Skeletal muscle satellite cell (primary cell): ENCODE measurements around the gene KCNK13. TPM values are rescaled to one million over a fixed set of nuclear protein-coding genes. Genes with fewer than 3 reads are reported as not detected.
A peak's percentile ranks its signal among the peaks of the same experiment; 100 is the strongest.
"Not testable (repeated sequence)": the region's sequence is repeated elsewhere in the genome, so short reads cannot be mapped to it uniquely, and the experiment has no call there.

Experiments
- H3K27me3 ChIP-seq: 2 replicates; pipeline ENCODE4 v1.7.0; 2013; ENCODE audit warnings: low read length; ENCODE audit not compliant: control insufficient read depth, insufficient read depth
- H3K36me3 ChIP-seq: 2 replicates; pipeline ENCODE4 v1.7.0; 2013; ENCODE audit warnings: mild to moderate bottlenecking, control low read depth, low read length; ENCODE audit not compliant: insufficient read depth
- H3K4me1 ChIP-seq: 2 replicates; pipeline ENCODE4 v1.7.0; 2013; ENCODE audit warnings: low read length; ENCODE audit not compliant: control insufficient read depth, insufficient read depth
- H3K4me2 ChIP-seq: 2 replicates; pipeline ENCODE4 v1.7.0; 2013; ENCODE audit warnings: mild to moderate bottlenecking, low read length
- H3K4me3 ChIP-seq: 2 replicates; pipeline ENCODE4 v1.7.0; 2013; ENCODE audit warnings: low read length
- H3K9ac ChIP-seq: 2 replicates; pipeline ENCODE4 v1.7.0; 2013; ENCODE audit warnings: mild to moderate bottlenecking, low read depth, low read length, moderate library complexity
- H3K9me3 ChIP-seq: replicated peaks from 2 replicates; pipeline ENCODE4 v1.7.0; 2013; ENCODE audit warnings: mild to moderate bottlenecking, control low read depth, low read length
- total RNA-seq: library from RNA; depleted of rRNA; stranded (reverse); fragments of >200 nt; gene quantifications from 2 replicates; pipeline ENCODE4 v1.2.3, GENCODE V29; 2012; rRNA removed

KCNK13 gene
- not detected in 2 replicates for total RNA-seq

DNA sequence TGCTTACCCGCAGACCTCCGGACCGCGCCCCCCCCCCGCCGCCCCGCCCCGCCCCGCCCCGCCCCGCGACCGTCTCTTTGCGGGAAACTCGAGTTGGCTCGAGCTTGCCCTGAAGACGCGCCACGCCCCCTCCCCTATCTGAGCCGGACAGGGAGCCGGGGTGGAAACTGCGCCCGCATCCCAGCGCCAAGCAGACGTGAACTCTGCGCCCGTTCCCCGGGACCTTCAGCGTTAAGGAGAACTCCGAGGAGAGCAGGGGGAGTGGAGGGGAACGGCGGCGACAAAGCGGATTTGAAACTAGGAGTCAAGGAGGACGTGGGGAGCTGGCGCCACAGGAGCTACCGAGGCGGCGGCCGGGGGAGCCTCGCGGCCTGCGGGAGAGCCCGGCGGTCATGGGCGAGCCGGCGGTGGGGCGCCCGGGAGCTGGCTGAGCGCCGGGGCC is at the start of gene KCNK13:
Gene KCNK13, plus strand, starts transcription at position 310 of the 442 bp plus-strand sequence. CDS start 212 bp downstream, outside the sequence.
- H3K4me1 ChIP-seq: peaks cover 21% of the 10 kb centered on the region
- peak within 1 kb of the TSS; percentile 68 for H3K4me3 ChIP-seq
- H3K27me3 ChIP-seq: peaks cover 88% of the 10 kb centered on the region
- H3K36me3 ChIP-seq: no peaks in the 10 kb centered on the region
- no peaks in the 10 kb centered on the region for H3K9me3 ChIP-seq
- H3K9ac ChIP-seq: no peak within 1 kb of the TSS
- H3K4me2 ChIP-seq: peak within 1 kb of the TSS; percentile 90

GRCh38 chr14:90017371-90017770 is 44.4 kb upstream of the KCNK13 start:
- peaks cover 38% of the 10 kb centered on the region for H3K36me3 ChIP-seq

DNA sequence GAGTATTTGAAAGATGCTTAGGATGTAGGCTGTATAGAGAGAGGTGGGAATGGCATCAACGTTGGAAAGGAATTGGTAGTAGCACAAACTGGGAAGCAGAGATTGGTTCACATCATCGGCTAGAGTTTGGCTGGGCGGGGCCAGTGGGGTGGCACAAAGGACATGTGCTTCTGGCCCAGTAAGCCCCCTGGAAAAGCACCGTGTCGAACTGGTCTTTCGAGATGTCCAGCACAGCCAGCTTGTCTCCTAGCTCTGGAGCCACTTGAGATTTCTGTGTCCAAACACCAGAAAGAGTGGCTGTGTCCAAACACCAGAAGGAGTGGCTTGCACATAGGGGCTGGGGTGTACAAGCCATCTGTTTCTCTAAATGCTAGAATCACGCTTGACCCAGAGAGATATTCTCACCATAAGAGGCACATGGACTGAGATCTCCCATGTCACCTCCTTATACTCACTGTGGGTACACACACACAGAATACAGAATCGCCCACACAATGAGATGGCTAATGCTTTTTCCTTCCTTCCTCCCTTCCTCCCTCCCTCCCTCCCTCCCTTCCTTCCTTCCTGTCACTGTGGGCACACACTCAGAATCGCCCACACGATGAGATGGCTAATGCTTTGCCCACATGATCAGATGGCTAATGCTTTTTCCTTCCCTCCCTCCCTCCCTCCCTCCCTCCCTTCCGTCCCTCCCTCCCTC is 41.8 kb upstream of the KCNK13 start:
- Histone ChIP-seq H3K4me3 (no peak overlapping the region), H3K4me1 (no peaks in the 10 kb centered on the region), H3K9ac (no peak overlapping the region), H3K36me3 (peaks cover 48% of the 10 kb centered on the region), H3K4me2 (no peak overlapping the region), H3K9me3 (no peaks in the 10 kb centered on the region), H3K27me3 (no peaks in the 10 kb centered on the region)

More at GRCh38 chr14:90017371-90017770, 44.4 kb upstream of the KCNK13 start:
- no peaks in the 10 kb centered on the region for H3K9me3 ChIP-seq
- H3K4me3 ChIP-seq: no peak overlapping the region
- no peaks in the 10 kb centered on the region for H3K27me3 ChIP-seq
- no peak overlapping the region for H3K4me2 ChIP-seq
- H3K9ac ChIP-seq: no peak overlapping the region
- no peaks in the 10 kb centered on the region for H3K4me1 ChIP-seq

GRCh38 chr14:90023176-90023896 is 38.5 kb upstream of the KCNK13 start:
- Histone ChIP-seq H3K9ac (no peak overlapping the region), H3K9me3 (no peaks in the 10 kb centered on the region), H3K4me3 (no peak overlapping the region), H3K36me3 (peaks cover 44% of the 10 kb centered on the region), H3K4me1 (no peaks in the 10 kb centered on the region), H3K4me2 (no peak overlapping the region), H3K27me3 (no peaks in the 10 kb centered on the region)

DNA sequence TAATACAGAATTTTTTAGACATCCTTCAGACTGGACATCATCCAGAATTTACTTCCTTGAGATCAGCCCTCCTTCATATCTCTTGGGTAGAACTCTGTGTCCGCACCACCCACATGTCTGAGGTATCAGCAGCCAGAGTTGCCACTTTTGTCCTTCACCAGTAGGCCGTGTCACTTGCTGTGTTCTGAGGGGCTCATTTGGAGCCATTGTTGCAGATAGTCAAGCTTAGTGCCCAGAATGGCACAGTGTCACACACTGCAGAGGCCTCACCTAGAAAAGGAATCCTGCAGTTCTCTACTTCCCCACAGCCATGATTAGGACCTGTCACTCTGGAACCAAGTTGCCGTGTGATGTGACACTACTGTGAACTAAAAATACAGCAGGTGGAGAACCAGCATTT is 36.9 kb upstream of the KCNK13 start:
- no peaks in the 10 kb centered on the region for H3K9me3 ChIP-seq
- H3K4me2 ChIP-seq: no peak overlapping the region
- peaks cover 36% of the 10 kb centered on the region for H3K36me3 ChIP-seq
- H3K27me3 ChIP-seq: no peaks in the 10 kb centered on the region
- no peaks in the 10 kb centered on the region for H3K4me1 ChIP-seq
- no peak overlapping the region for H3K9ac ChIP-seq
- no peak overlapping the region for H3K4me3 ChIP-seq

DNA sequence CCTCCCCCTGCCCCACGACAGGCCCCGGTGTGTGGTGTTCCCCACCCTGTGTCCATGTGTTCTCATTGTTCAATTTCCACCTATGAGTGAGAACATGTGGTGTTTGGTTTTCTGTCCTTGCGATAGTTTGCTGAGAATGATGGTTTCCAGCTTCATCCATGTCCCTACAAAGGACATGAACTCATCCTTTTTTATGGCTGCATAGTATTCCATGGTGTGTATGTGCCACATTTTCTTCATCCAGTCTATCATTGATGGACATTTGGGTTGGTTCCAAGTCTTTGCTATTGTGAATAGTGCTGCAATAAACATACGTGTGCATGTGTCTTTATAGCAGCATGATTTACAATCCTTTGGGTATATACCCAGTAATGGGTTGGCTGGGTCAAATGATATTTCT is 35.2 kb upstream of the KCNK13 start:
- H3K9me3 ChIP-seq: not testable (repeated sequence)
- H3K36me3 ChIP-seq: peaks cover 36% of the 10 kb centered on the region

GRCh38 chr14:90027842-90028241 is 34.0 kb upstream of the KCNK13 start:
- Histone ChIP-seq H3K27me3 (no peaks in the 10 kb centered on the region), H3K9me3 (no peaks in the 10 kb centered on the region), H3K4me2 (no peak overlapping the region), H3K4me1 (no peaks in the 10 kb centered on the region), H3K9ac (no peak overlapping the region), H3K36me3 (peaks cover 39% of the 10 kb centered on the region), H3K4me3 (no peak overlapping the region)

More for the DNA sequence above, 35.2 kb upstream of the KCNK13 start:
- not testable (repeated sequence) for H3K4me1 ChIP-seq, H3K9ac ChIP-seq, H3K4me3 ChIP-seq, H3K4me2 ChIP-seq, H3K27me3 ChIP-seq

DNA sequence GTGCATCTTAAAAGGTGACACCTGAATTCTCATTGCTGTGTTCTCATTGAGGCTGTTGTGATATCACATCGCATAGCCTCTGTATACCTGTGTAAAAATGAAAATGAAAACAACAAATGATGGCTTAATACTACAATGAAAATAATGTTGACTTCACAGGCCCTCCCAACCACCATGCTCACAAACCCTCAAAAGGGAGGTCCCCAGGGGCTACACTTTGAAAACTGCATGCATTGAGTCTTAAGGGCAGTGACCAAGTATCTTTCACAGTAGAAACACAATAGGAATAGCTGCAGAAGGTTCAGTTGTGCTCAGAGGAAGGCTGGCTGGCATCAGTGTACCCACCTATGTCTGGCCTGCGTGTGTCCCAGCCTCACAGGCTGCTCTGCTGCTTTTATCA is 27.6 kb upstream of the KCNK13 start:
- Histone ChIP-seq H3K4me3 (no peak overlapping the region), H3K4me2 (no peak overlapping the region), H3K36me3 (peaks cover 39% of the 10 kb centered on the region), H3K9ac (no peak overlapping the region), H3K4me1 (no peaks in the 10 kb centered on the region), H3K27me3 (no peaks in the 10 kb centered on the region), H3K9me3 (no peaks in the 10 kb centered on the region)

DNA sequence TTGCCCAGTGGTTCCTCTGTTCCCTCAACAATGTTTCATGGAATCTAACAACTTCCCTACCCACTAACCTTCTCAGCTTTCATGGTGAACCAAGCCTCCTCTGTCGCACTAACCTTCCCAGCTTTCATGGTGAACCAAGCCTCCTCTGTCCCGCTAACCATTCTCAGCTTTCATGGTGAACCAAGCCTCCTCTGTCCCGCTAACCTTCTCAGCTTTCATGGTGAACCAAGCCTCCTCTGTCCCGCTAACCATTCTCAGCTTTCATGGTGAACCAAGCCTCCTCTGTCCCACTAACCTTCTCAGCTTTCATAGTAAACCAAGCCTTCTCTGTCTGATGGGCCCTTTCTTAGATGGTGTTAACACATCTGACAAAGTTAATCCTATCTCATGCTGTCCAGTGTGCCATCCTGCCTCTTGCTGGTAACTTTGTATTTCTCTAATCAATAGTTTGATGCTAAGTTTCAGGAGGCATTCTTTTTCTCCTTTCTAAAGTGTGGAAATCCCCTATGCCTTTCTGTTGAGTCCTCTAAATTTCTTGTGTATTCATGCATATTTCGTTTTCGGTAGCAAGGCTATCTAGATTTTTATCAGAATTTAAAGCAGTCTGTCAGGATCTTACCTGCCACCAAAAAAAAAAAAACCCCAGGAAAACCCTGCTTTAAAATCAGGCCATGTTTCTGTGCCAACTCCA is 26.8 kb upstream of the KCNK13 start:
- no peaks in the 10 kb centered on the region for H3K9me3 ChIP-seq
- no peaks in the 10 kb centered on the region for H3K27me3 ChIP-seq
- H3K4me2 ChIP-seq: no peak overlapping the region
- H3K4me1 ChIP-seq: no peaks in the 10 kb centered on the region
- H3K36me3 ChIP-seq: peaks cover 47% of the 10 kb centered on the region
- no peak overlapping the region for H3K9ac ChIP-seq
- no peak overlapping the region for H3K4me3 ChIP-seq

DNA sequence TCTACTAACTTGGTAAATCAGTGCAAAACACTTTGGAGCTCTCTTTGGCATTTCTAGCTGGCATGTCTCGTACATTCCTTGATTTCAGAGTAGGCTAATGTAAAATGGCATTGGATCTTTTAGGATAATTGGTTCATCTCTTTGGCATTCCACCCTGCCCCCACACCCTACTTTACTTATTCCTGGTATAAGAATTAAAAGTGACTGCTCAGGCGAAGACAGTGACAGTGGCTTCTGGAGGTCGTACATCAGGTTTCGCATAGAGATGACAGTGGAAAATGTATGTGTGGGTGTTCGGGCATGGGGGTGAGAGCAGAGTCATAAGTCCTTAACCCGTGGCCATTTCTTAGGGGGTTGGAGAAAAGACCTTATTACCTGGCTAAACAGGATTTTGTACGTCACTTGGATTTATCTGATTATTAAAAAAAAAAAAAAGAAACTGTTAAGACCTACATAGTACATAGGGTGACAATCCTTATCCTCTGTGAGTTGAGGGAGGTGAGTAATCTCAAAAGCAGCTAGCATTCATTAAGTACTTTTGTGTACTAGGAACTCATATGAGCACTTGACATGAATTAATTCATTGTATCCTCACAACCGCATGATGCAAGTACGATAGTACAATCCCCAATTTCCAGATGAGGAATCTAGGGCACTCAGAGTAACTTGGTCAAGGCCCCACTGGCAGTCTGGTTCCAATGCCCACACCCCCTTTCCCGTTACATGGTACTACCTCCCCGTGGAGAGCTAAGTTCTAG is 22.4 kb upstream of the KCNK13 start:
- H3K4me3 ChIP-seq: no peak overlapping the region
- no peaks in the 10 kb centered on the region for H3K9me3 ChIP-seq
- no peak overlapping the region for H3K9ac ChIP-seq
- H3K36me3 ChIP-seq: peaks cover 30% of the 10 kb centered on the region
- H3K4me2 ChIP-seq: no peak overlapping the region
- H3K27me3 ChIP-seq: no peaks in the 10 kb centered on the region
- H3K4me1 ChIP-seq: no peaks in the 10 kb centered on the region

- no peak overlapping the region for H3K9ac ChIP-seq
- no peak overlapping the region for H3K4me3 ChIP-seq
- no peak overlapping the region for H3K4me2 ChIP-seq
- H3K9me3 ChIP-seq: no peaks in the 10 kb centered on the region
- no peaks in the 10 kb centered on the region for H3K4me1 ChIP-seq
- no peaks in the 10 kb centered on the region for H3K27me3 ChIP-seq
- peaks cover 35% of the 10 kb centered on the region for H3K36me3 ChIP-seq
Observed at GRCh38 chr14:90040411-90040810, 21.4 kb upstream of the KCNK13 start.
